IMR-90 (cell line): Measurements from ENCODE around the gene VSIG10L. TPM values are rescaled to one million over a fixed set of nuclear protein-coding genes. Genes with fewer than 3 reads are reported as not detected.

Source experiments
- ATAC-seq: fragments of 200-7000 bp; cut with Tn5 transposase; 2 replicates; pipeline ENCODE4 v1.9.1; 2020; ENCODE audit warnings: low read depth, mild to moderate bottlenecking, moderate library complexity
- BruUV-seq: library from RNA; stranded (reverse); fragments of 400-500 nt; replicated peaks from 2 replicates; lab custom pipeline; 2021; lab: Mats Ljungman, UMichigan
- CTCF ChIA-PET: fragments of 300-600 bp; formaldehyde crosslinking; extraction: SDS; loops from one replicate; lab custom pipeline; 2021; ENCODE audit warnings: antibody characterized with exemption; lab: Yijun Ruan, JAX
- POLR2A ChIA-PET: fragments of 300-600 bp; sonication (Branson Sonifier 250); formaldehyde crosslinking; loops from one replicate; lab custom pipeline; 2022; ENCODE audit warnings: antibody characterized with exemption; ENCODE audit not compliant: unreplicated experiment; lab: Charles Lee
- DNase-seq: peaks from one replicate; pipeline ENCODE4 v3.0.0; 2013
- H2AFZ ChIP-seq: replicated peaks from 2 replicates; pipeline ENCODE3; 2013; ENCODE audit warnings: low read length, mild to moderate bottlenecking; ENCODE audit not compliant: poor library complexity
- H2AK5ac ChIP-seq: 2 replicates; pipeline ENCODE4 v1.6.1; 2013; ENCODE audit warnings: low read depth, low read length, inconsistent platforms
- H2AK9ac ChIP-seq: replicated peaks from 2 replicates; pipeline ENCODE3; 2013; ENCODE audit warnings: mild to moderate bottlenecking, low read depth, low read length, moderate library complexity; ENCODE audit not compliant: poor library complexity
- H2BK120ac ChIP-seq: 2 replicates; pipeline ENCODE4 v1.6.1; 2013; ENCODE audit warnings: low read depth, low read length, inconsistent platforms
- H2BK15ac ChIP-seq: 3 replicates; pipeline ENCODE4 v1.6.1; 2013; ENCODE audit warnings: low read depth, low read length, inconsistent platforms
- H2BK20ac ChIP-seq: 2 replicates; pipeline ENCODE4 v1.6.1; 2013; ENCODE audit warnings: low read depth, mild to moderate bottlenecking, inconsistent platforms, low read length, moderate library complexity
- H2BK5ac ChIP-seq: 2 replicates; pipeline ENCODE4 v1.6.1; 2013; ENCODE audit warnings: mild to moderate bottlenecking, low read depth, low read length, inconsistent platforms; ENCODE audit not compliant: poor library complexity, severe bottlenecking
- H3K14ac ChIP-seq: replicated peaks from 2 replicates; pipeline ENCODE4 v1.6.1; 2013; ENCODE audit warnings: low read depth, low read length, inconsistent platforms
- H3K18ac ChIP-seq: 2 replicates; pipeline ENCODE4 v1.6.1; 2013; ENCODE audit warnings: low read depth, low read length, control low read depth
- H3K23ac ChIP-seq: 2 replicates; pipeline ENCODE4 v1.6.1; 2013; ENCODE audit warnings: low read depth, low read length, inconsistent platforms
- H3K27ac ChIP-seq: 2 replicates; pipeline ENCODE4 v1.5.1; 2013; ENCODE audit warnings: mild to moderate bottlenecking, control low read depth, low read length; ENCODE audit not compliant: insufficient read depth
- H3K27me3 ChIP-seq: 2 replicates; pipeline ENCODE4 v1.6.1; 2013; ENCODE audit warnings: low read length; ENCODE audit not compliant: control insufficient read depth, insufficient read depth
- H3K36me3 ChIP-seq: 2 replicates; pipeline ENCODE4 v1.6.1; 2013; ENCODE audit warnings: low read length, mixed read lengths; ENCODE audit not compliant: control insufficient read depth, insufficient read depth
- H3K4ac ChIP-seq: 2 replicates; pipeline ENCODE4 v1.6.1; 2013; ENCODE audit warnings: low read depth, low read length, inconsistent platforms
- H3K4me1 ChIP-seq: 2 replicates; pipeline ENCODE4 v1.6.1; 2013; ENCODE audit warnings: low read length, mixed read lengths; ENCODE audit not compliant: control insufficient read depth, insufficient read depth
- H3K4me2 ChIP-seq: 2 replicates; pipeline ENCODE4 v1.6.1; 2013; ENCODE audit warnings: low read depth, mild to moderate bottlenecking, control low read depth, low read length, moderate library complexity
- H3K4me3 ChIP-seq: 2 replicates; pipeline ENCODE4 v1.5.1; 2013; ENCODE audit warnings: low read depth, mild to moderate bottlenecking, control low read depth, low read length, moderate library complexity; ENCODE audit not compliant: insufficient read depth
- H3K56ac ChIP-seq: 2 replicates; pipeline ENCODE4 v1.6.1; 2013; ENCODE audit warnings: low read length, inconsistent platforms; ENCODE audit not compliant: insufficient read depth; ENCODE audit errors: extremely low read depth
- H3K79me1 ChIP-seq, 2 experiments: 2 replicates each; pipeline ENCODE4 v1.6.1; 2013; ENCODE audit warnings: low read length in 2 of 2, inconsistent platforms in 1 of 2, low read depth in 1 of 2
- H3K9ac ChIP-seq: 2 replicates; pipeline ENCODE4 v1.6.1; 2013; ENCODE audit warnings: low read depth, low read length, control low read depth
- H3K9me1 ChIP-seq: 2 replicates; pipeline ENCODE4 v1.6.1; 2013; ENCODE audit warnings: low read length, inconsistent platforms; ENCODE audit not compliant: insufficient read depth
- H3K9me3 ChIP-seq: 2 replicates; pipeline ENCODE4 v1.6.1; 2013; ENCODE audit warnings: low read length; ENCODE audit not compliant: control insufficient read depth, insufficient read depth
- H4K20me1 ChIP-seq: 2 replicates; pipeline ENCODE4 v1.6.1; 2013; ENCODE audit warnings: low read length, inconsistent platforms; ENCODE audit not compliant: insufficient read depth
- H4K5ac ChIP-seq: 2 replicates; pipeline ENCODE4 v1.6.1; 2013; ENCODE audit warnings: mild to moderate bottlenecking, low read depth, low read length, control low read depth
- H4K8ac ChIP-seq, 2 experiments: 2 replicates each; pipeline ENCODE4 v1.6.1; 2013; ENCODE audit warnings: low read depth in 2 of 2, low read length in 2 of 2, control low read depth in 1 of 2, inconsistent platforms in 1 of 2
- H4K91ac ChIP-seq: 2 replicates; pipeline ENCODE4 v1.6.1; 2013; ENCODE audit warnings: low read depth, low read length, inconsistent platforms; ENCODE audit not compliant: insufficient read depth
- MAZ ChIP-seq: IDR thresholded peaks from 2 replicates; pipeline ENCODE4 v1.6.1; 2012; ENCODE audit warnings: low read depth, mild to moderate bottlenecking, low read length, improper control_type of control experiment, moderate library complexity, borderline replicate concordance
- MXI1 ChIP-seq: IDR thresholded peaks from 2 replicates; pipeline ENCODE4 v1.6.1; 2012; ENCODE audit warnings: low read depth, mild to moderate bottlenecking, low read length, moderate library complexity, borderline replicate concordance
- WGBS, 2 experiments: methylation state at CpG; one replicate each; pipeline versions ENCODE4 v1.1.5 to v1.1.7; 2013; ENCODE audit warnings: missing lambda C conversion rate in 2 of 2; ENCODE audit not compliant: insufficient read length in 1 of 2; ENCODE audit errors: extremely low coverage in 2 of 2; 5-methylcytosine and 5-hydroxymethylcytosine counted together
- dilution Hi-C: fragments of 300-500 bp; cut with HindIII; formaldehyde crosslinking; loops from one replicate; pipeline ENCODE4 v1.14.3; 2018; ENCODE audit warnings: low sequenced_read_pairs; ENCODE audit not compliant: unreplicated experiment
- in situ Hi-C: fragments of 300-500 bp; cut with MboI; formaldehyde crosslinking; loops from 3 replicates; pipeline ENCODE4 v1.14.3; 2019; ENCODE audit warnings: low sequenced_read_pairs, inconsistent platforms, mixed read lengths
- intact Hi-C: fragments of 100-400 bp; cut with micrococcal nuclease; formaldehyde crosslinking; loops from 2 replicates; pipeline ENCODE4 v1.10.0; 2022
- polyA plus RNA-seq, 3 experiments: library from polyadenylated mRNA; depleted of rRNA; stranded (reverse); fragments of >200 nt; gene quantifications; 2 replicates each; pipeline ENCODE4 v1.2.3, GENCODE V29; 2012; ENCODE audit warnings: low replicate concordance in 1 of 3
- total RNA-seq: library from RNA; depleted of rRNA; stranded (reverse); fragments of >200 nt; gene quantifications from 2 replicates; pipeline ENCODE4 v1.2.3, GENCODE V29; 2012

The VSIG10L gene
- total and polyA plus RNA-seq, 2 of the 4 experiments (the other 2 are of a cell fraction): 0.18 to 1.2 TPM

DNA sequence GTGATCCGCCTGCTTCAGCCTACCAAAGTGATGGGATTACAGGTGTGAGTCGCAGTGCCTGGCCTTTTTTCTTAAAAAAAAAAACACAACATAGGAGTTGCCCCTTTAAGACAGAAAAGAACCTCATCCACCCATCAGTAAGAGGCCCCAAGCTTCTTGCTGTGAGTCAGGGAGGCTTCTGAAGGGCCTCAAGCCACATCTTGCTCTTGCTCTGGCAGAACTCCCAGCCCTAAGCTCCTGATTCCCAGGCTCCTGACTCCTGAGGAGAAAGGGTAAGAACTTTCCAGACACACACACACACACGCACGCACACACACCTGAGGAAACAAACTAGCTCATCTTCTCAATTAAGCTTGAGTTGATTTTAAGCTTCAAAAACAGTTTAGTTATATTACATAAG lies 17.4 kb upstream of the VSIG10L start:
- Histone ChIP-seq H3K18ac (0 out of 2 replicates have a peak overlapping the region, but pooled peaks have one; percentile 31), H3K4me2 (peak overlapping the region; percentile 3; the same call in 1 of the 2 replicates), H3K9me1 (peaks cover 3% of the 10 kb centered on the region; the same call in 1 of the 2 replicates), H3K27ac (peak overlapping the region; percentile 43), H2AK5ac (no peak overlapping the region), H3K4ac (no peak overlapping the region; the same call in 1 of the 2 replicates), H4K5ac (no peak overlapping the region), H4K20me1 (peaks cover 3% of the 10 kb centered on the region), H2BK120ac (no peak overlapping the region), H2AFZ (no peak overlapping the region), H2AK9ac (peak overlapping the region; percentile 29), H3K23ac (no peak overlapping the region), H3K14ac (no peak overlapping the region), H3K4me1 (peaks cover 13% of the 10 kb centered on the region), H4K91ac (no peak overlapping the region), H3K27me3 (no peaks in the 10 kb centered on the region), H2BK5ac (peak overlapping the region; percentile 77), H2BK20ac (no peak overlapping the region; the same call in 1 of the 2 replicates), H3K56ac (no peak overlapping the region), H3K79me1 (peaks cover 8 to 24% of the 10 kb centered on the region in 2 experiments; a peak in 3 of 4 replicates), H3K9me3 (no peaks in the 10 kb centered on the region), H3K4me3 (no peak overlapping the region), H4K8ac (peak overlapping the region in 1 of 2 experiments; percentile 48; a peak in 1 of 4 replicates), H3K36me3 (no peaks in the 10 kb centered on the region), H2BK15ac (no peak overlapping the region), H3K9ac (no peak overlapping the region)
- no CpG with 5 or more reads among the region's 4 CpGs for WGBS, 2 experiments
- ChIA-PET POLR2A (no interaction called here), CTCF (interaction anchor here (1.0 to 1.5 kb wide), 3 partner anchors 9 to 39 kb away, joined by 4 to 5 read pairs (median 4); no protein-coding TSS in a partner anchor)
- intact Hi-C loops (no loop called here), dilution Hi-C loops (no loop called here), in situ Hi-C loops (no loop called here)
- BruUV-seq: no TSS peak
- ATAC-seq (peak; percentile 83), DNase-seq (peak; percentile 95)
- TF ChIP-seq MXI1 (no peak), MAZ (0 out of 2 replicates have a peak, but pooled peaks have one; percentile 33)
